NCI-H187 treated with DMSO at 0.1 percent for 48 hours (cell line): ENCODE results near the gene C3.

Experiments
- DNase-seq: peaks from one replicate; lab custom pipeline; 2025; lab: John Stamatoyannopoulos, UW

Gene C3

DNA sequence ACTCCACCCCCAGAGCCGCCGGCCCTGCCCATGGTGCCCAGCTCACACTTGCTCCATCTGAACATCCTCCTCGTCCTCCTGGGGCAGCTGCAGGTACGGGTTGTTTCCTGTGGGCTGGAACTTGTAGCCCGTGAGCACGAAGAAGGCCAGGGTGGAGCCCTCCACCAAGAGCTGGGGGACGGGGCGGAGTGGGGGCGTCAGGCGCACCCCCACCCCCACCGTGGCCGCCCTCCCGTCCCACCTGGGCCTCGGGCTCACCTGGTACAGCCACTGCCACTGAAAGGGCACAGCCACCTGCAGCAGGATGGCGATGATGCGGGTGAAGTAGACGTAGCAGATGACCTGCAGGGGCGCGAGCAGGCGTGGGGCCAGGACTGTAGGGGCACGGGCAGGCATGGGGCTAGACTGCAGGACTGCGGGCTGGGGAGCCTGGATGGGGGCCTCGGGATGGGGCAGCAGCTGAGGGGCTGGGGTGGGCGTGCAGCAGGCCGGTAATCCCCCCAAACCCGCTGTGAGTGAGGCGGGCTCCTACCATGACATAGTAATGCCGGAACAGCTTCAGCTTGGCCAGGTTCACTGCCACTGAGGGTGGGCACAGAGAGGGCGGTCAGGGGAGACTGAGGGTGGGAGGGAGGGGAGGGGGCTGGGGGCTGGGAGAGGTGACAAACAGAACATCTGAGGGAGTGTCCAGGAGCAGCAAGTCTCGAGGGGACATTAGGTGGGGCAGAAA lies 10.7 kb upstream of the C3 start:
- DNase-seq: no peak

DNA sequence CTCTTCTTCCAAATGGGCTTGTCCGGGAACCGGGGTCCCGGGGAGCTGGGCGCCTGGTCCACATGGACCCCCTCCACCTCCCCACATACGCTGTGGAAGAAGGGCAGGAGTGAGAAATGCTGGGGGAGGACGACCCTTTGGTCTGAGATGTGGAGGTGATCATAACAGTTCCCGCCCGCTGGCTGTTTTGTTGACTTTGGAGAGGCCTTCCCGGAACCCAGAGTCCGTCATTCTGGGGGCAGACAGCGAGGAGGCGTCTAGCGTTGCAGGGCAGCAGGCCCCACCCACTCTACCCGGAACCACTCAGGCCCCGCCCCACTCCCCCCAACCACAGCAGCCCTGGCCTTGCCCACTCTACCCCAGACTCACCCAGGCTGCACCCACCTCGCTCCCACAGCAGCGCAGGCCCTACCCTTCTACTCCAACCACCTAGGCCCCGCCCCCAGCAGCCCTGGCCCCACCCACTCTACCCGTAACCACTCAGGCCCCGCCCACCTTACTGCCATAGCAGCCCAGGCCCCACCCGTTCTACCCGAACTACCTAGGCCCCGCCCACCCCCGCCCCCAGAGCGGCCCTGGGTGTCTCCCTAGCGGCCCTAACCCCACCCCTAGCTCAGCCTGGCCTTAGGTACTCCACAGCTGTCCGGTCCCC lies 9.8 kb upstream of the C3 start:
- DNase-seq: no peak

- no peak for DNase-seq
Measured at GRCh38 chr19:6729573-6730152, 9.2 kb upstream of the C3 start.

- DNase-seq: no peak
Measured at GRCh38 chr19:6728346-6728745, 7.9 kb upstream of the C3 start.

DNA sequence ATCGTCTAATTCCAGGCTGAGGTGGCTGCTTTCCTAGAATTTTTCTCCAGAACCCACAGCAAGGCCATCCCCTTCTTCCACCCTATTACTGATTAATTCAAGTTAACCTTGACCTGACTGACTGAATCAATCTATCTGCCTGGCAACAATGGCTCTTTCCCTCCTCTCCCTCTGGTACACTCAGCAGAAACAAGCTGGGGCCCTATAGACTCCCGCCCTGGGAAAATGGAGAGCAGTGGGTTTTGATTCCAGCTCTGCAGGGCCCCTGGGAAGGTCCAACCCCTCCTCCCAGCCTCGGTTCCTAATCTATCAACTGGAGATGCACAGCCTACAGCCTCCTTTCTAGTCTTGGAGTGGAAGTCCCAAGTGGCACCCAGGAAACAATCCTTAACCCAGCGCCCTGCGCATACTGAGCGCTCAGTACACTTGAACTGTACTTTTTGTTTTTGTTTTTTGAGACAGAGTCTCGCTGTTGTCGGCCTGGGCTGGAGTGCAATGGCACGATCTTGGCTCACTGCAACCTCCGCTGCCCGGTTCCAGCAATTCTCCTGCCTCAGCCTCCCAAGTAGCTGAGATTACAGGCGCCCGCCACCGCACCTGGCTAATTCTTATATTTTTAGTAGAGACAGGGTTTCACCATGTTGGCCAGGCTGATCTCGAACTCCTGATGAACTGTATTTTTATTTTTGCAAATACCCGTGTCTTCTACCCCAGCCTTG lies 5.2 kb upstream of the C3 start:
- DNase-seq: no peak

- DNase-seq: no peak
Measured at GRCh38 chr19:6724631-6725492, 4.4 kb upstream of the C3 start.

GRCh38 chr19:6723738-6724137 lies 3.3 kb upstream of the C3 start:
- DNase-seq: no peak

GRCh38 chr19:6723108-6723618 lies 2.7 kb upstream of the C3 start:
- DNase-seq: no peak

DNA sequence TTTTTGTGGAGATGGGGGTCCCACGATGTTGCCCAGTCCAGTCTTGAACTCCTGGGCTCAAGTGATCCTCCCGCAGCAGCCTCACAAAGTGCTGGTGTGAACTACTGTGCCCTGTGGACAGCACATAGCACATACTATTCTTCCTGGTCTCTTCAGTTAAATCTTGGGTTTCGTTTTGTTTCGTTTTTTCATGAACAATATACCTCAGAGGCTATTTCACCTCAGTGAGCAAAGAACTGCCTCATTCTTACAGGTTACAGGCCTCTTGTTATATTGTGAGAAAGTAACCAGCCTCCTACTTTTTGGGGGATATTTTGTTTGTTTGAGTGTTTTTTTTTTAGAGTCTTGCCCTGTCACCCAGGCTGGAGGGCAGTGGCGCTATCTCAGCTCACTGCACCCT lies 1.3 kb upstream of the C3 start:
- DNase-seq: no peak

GRCh38 chr19:6721138-6721474 lies 656 bp upstream of the C3 start:
- no peak for DNase-seq

- DNase-seq: no peak
Measured at GRCh38 chr19:6719992-6720368, 470 bp downstream of the C3 start.

- no peak for DNase-seq
Measured at GRCh38 chr19:6719540-6719861, 949 bp downstream of the C3 start.

- no peak for DNase-seq
Measured at GRCh38 chr19:6718741-6719539, 1.5 kb downstream of the C3 start.

- DNase-seq: no peak
Measured at GRCh38 chr19:6718111-6718740, 2.2 kb downstream of the C3 start.

DNA sequence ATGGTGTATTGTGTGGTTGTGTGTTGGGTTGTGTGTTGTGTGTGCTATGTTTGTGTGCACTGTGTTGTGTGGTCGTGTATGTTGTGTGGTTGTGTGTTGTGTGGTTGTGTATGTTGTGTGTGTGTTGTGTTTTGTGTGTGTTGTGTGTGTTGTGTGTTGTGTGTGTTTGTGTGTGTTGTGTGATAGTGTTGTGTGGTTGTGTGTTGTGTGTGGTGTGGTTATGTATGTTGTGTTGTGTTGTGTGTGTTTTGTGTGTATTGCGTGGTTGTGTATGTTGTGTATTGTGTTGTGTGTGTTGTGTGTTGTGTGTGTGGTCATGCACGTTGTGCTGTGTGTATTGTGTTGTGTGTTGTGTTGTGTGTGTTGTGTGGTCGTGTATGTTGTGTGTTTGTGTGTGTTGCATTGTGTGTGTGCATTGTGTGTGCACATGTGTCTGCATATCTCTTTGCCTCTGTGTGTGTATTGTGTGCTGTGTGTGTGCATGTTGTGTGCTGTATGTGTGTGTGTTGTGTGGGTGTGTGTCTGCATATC lies 2.9 kb downstream of the C3 start:
- no peak for DNase-seq

DNA sequence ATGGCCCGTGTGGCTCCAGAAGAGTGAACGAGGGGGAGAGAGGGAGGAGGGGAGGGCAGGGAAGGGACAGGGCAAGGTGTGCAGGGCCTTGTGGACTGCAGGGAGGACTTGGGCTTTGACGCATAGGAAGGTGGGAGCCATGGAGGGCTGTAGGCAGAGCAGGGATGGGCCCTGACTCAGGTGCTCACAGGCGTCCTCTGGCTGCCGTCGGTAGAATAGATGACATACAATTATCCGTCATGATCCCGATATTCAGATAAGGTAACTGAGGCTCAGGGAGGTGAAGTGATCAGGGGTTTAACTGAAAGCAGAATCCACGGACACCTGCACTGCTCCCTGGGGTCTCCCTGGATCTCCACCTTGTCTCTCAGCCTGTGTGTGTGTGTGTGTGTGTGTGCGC lies 3.4 kb downstream of the C3 start:
- no peak for DNase-seq

- no peak for DNase-seq
Measured at GRCh38 chr19:6716610-6716970, 3.9 kb downstream of the C3 start.

- DNase-seq: no peak
Measured at GRCh38 chr19:6714749-6715555, 5.5 kb downstream of the C3 start.

DNA sequence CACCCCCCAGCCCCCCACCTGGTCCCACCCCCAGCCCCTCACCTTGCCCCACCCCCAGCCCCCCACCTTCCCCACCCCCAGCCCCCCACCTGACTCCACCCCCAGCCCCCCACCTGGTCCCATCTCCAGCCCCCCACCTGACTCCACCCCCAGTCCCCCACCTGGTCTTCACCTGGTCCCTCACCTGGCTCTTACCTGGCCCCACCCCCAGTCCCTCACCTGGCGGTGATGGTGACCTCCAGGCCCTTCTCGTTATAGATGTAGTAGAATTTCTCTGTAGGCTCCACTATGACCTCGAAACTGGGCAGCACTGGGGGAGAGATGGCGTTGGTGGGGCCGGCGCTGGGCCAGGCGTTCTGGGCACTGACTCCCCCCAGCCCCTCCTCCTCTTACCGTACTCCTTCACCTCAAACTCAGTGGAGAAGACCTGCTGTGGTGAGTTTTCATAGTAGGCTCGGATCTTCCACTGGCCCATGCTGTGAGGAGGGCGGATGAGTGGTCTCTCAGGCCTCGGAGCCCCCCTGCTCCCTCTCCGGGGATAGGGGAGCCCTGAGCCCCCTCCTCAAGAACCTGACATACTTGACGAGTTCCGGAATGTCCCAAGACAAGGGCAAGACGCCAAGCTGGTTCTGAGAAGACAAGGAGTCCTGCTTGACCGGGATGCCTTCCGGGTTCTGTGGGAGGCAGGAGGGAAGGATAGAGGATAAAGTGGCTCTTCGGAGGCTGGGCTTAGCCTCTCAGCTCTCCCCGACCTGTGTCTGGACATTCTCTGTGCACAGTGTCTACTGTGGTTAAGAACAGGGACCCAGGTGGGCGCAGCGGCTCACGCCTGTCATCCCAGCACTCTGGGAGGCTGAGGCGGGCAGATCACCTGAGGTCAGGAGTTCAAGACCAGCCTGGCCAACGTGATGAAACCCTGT lies 6.4 kb downstream of the C3 start:
- DNase-seq: no peak
